Glomerular endothelial cell (primary cell): Measurements from ENCODE around the gene MICA. TPM values are rescaled to one million over a fixed set of nuclear protein-coding genes. Genes with fewer than 3 reads are reported as not detected.
"Not testable (repeated sequence)": the region's sequence is repeated elsewhere in the genome, so short reads cannot be mapped to it uniquely, and the experiment has no call there.

ENCODE experiments used
- DNase-seq: peaks from one replicate; pipeline ENCODE4 v3.0.0-alpha.2; 2011; ENCODE audit warnings: low read depth, low spot score; ENCODE audit errors: extremely low read depth
- total RNA-seq: library from RNA; depleted of rRNA; stranded (reverse); fragments of >200 nt; gene quantifications from 2 replicates; pipeline ENCODE4 v1.2.3, GENCODE V29; 2015

Gene MICA
- total RNA-seq, 1 donor from 2014 or later, result 55.0 TPM

GRCh38 chr6:31379850-31380249, 23.5 kb upstream of the MICA start:
- DNase-seq, result no peak

- DNase-seq, result no peak
Measured at GRCh38 chr6:31381666-31382065, 21.7 kb upstream of the MICA start.

GRCh38 chr6:31383149-31383548, 20.2 kb upstream of the MICA start:
- no peak for DNase-seq

GRCh38 chr6:31385041-31385440, 18.4 kb upstream of the MICA start:
- DNase-seq, result no peak

- DNase-seq, result no peak
Measured at GRCh38 chr6:31386099-31386498, 17.3 kb upstream of the MICA start.

GRCh38 chr6:31386977-31387376, 16.4 kb upstream of the MICA start:
- no peak for DNase-seq

GRCh38 chr6:31388916-31389801, 14.2 kb upstream of the MICA start:
- DNase-seq, result not testable (repeated sequence)

GRCh38 chr6:31389802-31390132, 13.6 kb upstream of the MICA start:
- not testable (repeated sequence) for DNase-seq

GRCh38 chr6:31393932-31394331, 9.5 kb upstream of the MICA start:
- no peak for DNase-seq

- no peak for DNase-seq
Measured at GRCh38 chr6:31394381-31394780, 9.0 kb upstream of the MICA start.

- DNase-seq, result no peak
Measured at GRCh38 chr6:31395832-31396231, 7.6 kb upstream of the MICA start.

GRCh38 chr6:31396422-31397152, 6.8 kb upstream of the MICA start:
- DNase-seq, result peak; percentile 51

GRCh38 chr6:31397153-31397499, 6.3 kb upstream of the MICA start:
- DNase-seq, result not testable (repeated sequence)

GRCh38 chr6:31397901-31398525, 5.4 kb upstream of the MICA start:
- no peak for DNase-seq

- peak; percentile 57 for DNase-seq
Measured at GRCh38 chr6:31399589-31400466, 3.6 kb upstream of the MICA start.

- no peak for DNase-seq
Measured at GRCh38 chr6:31400467-31401289, 2.7 kb upstream of the MICA start.

- DNase-seq, result no peak
Measured at GRCh38 chr6:31401403-31401802, 2.0 kb upstream of the MICA start.

- DNase-seq, result no peak
Measured at GRCh38 chr6:31402324-31403282, 792 bp upstream of the MICA start.

- not testable (repeated sequence) for DNase-seq
Measured at GRCh38 chr6:31404061-31404364, 618 bp downstream of the MICA start.
